NCI-H1092 treated with DMSO at 0.1 percent for 48 hours (cell line): ENCODE measurements around the gene ZCCHC14.

ENCODE experiments used
- DNase-seq: peaks from one replicate; lab custom pipeline; 2025; lab: John Stamatoyannopoulos, UW

Gene ZCCHC14

DNA sequence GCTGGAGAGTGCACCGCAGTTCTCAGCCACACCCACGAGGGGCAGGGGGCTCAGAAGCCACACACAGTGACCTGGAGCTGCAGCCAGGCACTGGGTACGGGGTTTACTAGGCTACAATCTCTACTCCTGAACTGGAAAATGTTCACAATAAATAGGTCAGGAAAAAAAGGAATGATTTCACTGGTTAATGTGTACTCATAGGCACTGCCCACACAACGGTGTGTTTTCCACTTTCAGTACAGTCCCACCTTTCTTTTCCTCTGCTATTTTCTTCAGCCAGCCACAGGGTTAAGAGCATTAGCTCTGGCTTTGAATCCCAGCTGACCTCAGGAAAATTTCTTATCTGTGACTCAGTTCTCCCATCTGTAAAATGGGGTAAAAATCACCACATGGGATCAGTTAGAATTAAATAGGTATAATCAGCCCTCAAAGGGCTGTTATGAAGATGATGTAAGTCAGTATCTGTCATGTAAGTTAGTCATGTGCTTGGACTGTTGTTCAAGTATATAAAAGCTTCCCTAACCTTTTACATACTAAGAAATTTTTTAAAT is 35.7 kb downstream of the ZCCHC14 start:
- no peak for DNase-seq

DNA sequence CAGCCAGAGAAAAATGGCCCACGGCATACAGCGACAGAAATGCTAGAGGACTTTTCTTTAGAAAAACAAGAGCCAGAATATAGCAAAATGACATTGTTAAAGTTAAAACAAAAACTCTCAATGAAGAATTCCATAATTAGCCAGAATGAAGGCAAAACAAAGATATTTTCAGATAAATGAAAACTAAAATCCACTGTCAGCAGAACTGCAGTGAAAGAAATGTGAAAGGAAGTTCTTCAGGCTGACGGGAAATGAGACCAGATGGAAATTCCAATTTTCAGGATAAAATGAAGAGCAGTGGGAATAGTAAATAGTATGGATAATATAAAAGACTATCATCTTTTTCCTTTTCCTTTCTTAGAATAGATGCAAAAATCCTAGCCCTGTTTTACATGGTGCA is 38.4 kb downstream of the ZCCHC14 start:
- DNase-seq, result no peak

DNA sequence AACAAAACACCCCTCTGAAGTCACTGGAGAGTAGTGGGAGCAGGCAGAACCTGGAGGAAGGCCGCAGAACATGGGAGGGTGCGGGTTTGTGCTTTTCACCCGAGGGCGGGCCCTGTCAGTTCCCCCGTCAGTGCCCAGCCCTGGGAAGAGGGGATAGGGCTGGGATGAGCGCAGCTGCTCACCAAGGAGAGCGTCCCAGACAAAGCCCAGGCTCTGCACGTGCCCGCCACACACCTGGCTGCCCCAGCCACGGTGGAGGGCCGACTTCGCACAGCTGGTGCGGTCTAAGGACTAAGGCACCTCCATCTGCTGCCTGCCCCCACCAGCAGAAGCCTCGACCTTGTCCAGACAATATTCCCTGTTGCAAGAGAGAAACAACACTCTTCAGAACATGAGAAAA is 39.5 kb downstream of the ZCCHC14 start:
- no peak for DNase-seq

DNA sequence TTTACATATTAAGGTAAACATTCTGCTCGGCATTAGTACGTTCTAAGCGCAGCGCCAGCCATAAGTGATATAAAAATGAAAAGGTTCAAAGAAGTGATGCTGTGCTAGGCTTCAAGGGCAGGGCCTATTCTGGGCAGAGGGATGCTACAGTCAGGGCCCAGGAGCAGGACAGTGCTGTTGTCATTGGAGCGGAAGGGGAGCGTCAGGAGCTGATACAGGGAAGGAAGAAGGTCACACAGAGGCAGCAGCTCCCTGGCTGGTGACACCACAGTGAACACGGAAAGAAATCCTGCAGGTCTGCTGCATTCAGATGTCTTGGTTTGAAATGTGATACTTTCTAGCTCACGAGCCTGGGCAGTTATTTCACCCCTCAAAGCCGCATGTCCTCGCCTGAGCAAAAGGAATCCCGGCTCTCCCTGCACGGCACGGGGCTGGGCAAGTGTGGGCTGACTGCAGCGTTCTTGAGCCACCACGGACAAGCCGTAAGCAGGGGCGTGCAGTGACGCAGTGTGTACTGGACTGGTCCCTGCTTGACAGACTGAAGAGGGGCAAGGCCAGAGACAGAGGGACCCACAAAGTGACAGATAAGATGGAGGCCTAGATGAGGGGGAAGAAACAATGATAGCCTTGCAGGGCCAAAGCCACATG is 41.1 kb downstream of the ZCCHC14 start:
- DNase-seq, result no peak

DNA sequence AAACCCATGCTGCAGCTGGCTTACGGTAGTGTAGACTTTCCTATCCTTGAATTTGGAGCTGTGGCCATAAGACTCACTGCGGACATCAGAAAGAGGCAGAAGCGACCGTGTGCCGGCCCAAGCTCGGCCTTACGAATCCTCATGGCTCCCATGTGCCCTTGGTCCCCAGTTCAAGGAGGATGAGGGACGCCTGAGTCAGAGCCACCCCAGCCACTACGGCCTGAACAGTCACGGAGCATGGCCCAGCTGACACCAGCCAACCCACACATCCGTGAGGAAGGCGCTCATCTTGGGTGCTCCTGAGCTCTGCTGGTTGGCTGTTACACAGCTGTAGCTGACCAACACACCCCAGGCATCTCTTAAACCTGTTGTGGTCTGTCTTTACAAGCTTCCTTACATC is 44.0 kb downstream of the ZCCHC14 start:
- no peak for DNase-seq

DNA sequence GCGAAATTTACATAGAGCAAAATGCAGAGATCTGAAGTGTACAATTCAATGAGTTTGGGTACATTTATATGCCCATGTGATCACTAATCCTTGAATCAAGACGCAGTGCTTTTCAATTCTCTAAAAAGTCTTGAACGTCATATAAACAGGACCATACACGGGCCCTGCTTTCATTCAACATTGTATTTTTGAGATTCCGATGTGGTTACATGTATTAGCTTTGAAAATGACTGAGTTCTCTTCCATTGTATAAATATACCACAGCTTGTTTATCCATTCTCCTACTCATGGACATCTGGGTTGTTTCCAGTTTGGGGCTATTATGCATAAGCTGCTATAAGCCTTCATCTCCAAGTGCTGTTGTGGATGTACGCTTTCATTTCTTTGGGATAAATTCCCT is 45.5 kb downstream of the ZCCHC14 start:
- DNase-seq, result no peak

DNA sequence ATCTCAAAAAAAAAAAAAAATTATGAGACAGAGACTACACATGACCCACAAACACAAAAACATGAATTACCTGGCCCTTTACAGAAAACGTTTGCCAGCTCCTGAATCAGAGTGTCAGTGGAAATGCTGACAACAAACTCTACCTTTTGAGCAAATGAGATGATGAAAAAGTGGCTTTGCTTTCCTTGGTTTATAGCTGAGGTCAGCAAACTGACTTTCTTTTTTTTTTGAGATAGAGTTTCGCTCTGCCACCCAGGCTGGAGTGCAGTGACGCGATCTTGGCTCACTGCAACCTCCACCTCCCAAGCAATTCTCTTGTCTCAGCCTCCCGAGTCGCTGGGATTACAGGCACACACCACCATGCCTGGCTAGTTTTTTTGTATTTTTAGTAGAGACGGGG is 46.3 kb downstream of the ZCCHC14 start:
- no peak for DNase-seq

DNA sequence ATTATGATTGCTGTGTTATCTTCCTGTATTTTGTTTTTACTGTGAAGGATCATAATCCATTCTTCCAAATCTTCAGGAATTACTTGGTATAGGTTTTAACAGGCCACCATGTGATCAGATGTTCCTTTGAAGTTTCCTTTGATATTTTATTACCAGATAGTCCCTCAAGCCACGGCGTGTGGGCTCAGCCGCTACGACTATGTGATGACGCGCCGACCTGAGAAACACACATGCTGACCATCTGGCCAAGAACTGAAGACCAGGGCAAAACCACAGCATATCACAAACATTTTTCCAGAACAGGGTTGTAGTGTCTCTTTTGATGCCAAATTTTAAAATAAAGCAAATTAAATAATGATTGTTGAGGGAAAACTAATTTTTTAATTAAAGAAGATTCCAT is 47.3 kb downstream of the ZCCHC14 start:
- no peak for DNase-seq

DNA sequence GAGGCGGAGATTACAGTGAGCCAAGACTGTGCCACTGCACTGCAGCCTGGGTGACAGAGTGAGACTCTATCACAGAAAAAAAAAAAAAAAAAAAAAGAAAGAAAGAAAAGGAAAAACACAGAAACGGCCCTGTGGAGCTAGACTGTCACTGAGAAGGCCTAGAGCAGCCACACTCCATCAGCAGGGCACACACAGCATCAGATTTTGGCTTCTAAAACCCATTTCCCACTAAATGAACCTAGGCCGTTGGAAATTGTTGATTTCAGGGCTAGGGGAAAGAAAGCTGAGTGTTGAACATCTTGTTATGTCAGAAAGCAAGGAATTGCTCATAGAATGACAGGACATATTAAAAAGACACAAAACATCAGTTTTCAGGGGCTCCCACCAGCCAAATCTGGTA is 48.9 kb downstream of the ZCCHC14 start:
- no peak for DNase-seq

DNA sequence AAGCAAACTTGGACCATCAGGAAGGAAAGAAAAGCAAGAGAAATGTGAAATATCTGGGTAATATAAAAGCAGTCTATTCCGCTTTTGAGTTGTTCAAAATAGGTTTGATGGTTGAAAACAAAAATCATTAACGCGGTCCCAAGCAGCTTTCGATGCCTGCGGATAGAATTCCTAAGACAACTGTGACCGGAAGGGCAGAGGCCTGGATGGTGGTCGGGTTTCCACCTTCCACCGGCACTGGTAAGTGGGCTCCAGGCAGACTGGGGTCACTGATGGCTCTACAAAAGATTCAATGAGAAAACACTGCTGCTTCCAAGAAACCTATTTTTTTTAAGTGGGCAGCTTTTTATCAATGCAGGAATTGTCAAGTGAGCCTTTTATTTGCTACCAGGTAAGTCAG is 49.8 kb downstream of the ZCCHC14 start:
- no peak for DNase-seq

DNA sequence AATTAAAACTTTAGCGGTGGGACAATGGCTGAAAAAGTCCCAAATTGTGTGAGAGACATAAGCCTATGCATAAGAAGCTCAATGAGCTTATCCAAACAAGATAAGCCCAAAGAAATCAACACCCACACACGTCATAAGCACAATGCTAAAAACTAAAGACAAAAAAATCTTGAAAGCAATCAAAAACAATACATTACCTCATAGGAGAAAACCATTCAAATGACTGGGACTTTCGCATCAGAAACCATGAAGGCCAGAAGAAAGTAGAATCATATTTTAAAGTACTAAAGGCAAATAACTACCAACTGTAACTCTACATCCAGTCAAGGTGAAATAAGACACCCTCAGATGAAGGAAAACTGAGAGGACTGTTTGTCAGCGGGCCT is 50.2 kb downstream of the ZCCHC14 start:
- DNase-seq, result no peak

DNA sequence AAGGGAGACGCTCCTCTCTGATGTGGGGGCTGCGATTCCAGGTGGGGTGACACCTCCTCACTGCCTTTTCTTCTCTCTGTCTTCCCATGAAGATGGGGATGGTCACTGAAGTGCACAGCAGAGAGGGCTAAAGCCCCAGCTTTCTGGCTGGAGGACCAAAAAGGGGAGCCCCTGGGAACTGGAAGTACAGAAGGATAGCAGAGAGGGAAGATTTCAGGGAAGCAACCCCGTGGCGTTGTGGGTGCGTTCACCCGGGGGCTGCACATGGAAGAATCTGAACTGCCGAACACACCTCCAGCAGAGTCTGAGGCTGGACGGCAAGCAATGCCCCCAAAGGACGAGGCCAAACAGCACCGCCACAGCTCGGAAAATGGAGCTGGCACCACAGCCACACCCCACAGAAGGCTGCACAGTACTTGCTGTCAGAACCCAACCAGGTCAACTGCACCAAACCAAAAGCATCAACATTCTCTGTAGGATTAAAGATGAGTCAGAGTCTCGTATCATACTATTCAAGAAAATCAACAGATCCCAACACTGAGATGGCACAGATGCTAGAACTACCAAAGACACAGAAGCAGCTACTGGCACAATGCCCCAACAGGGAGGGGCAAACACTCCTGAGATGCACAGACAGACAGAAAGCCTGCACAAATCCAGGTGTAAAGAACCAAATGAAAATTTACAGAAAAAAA is 50.8 kb downstream of the ZCCHC14 start:
- DNase-seq, result no peak

DNA sequence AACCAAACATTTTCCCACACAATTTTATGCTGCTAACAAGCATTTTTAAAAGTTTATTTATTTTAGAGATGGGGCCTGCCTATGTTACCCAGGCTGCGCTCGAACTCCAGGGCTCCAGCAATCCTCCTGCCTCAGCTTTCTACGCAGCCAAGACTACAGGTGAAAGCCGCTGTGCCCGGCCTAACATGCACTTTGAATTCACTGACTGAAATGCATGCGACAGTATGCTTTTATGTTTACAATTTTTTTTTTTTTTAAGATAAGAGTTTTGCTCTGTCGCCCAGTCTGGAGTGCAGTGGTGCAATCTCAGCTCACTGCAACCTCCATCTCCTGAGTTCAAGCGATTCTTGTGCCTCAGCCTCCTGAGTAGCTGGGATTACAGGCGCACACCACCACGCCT is 52.9 kb downstream of the ZCCHC14 start:
- DNase-seq, result no peak

DNA sequence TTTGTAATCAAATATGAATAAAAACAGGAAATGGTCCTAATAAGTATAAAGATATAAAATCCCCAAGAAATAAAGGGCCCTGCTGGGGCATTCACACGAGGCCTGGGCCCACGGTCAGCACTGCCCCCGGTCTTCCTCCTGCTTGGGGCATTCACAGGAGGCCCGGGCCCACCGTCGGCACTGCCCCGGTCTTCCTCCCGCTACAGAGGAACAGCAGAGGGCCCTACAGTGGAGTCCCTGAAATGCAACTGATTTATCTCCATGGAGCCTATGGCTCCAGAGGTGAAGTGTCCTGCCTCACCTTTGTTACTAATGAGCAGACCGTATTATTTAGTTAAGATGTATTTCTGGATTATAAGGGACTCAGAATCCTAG is 54.2 kb downstream of the ZCCHC14 start:
- DNase-seq, result no peak

DNA sequence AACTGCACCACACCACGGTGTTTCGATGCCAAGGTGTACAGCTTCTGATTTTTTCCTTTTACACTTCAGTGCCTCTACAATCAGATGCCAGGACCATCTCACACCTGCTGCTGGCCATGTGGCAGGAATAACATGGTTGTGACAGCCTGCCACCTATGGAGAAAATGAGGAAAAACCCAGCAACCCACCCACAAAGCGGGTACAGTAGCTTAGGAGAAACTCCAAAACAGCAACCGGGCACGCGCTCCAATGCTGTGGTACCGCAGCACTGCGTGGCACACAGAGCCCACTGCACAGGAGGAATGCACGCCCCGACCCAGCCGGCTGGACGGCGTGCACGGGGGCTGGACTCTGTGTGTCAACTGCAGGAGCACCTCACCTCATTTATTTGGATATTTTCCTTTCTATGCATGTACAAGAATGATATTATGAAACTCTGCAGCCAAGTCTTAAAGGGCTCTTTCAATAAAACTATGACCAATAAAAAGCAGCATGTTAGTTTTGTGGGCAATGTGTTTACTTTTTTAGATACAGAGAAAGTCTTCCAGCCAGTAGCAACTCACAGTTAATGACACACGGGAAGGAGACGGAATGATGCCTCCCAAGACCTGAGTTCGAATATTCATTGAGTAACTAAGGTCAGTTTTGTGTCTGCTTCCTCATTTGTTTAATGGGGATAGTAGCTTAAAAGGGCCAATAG is 54.8 kb downstream of the ZCCHC14 start:
- DNase-seq, result peak; percentile 5

DNA sequence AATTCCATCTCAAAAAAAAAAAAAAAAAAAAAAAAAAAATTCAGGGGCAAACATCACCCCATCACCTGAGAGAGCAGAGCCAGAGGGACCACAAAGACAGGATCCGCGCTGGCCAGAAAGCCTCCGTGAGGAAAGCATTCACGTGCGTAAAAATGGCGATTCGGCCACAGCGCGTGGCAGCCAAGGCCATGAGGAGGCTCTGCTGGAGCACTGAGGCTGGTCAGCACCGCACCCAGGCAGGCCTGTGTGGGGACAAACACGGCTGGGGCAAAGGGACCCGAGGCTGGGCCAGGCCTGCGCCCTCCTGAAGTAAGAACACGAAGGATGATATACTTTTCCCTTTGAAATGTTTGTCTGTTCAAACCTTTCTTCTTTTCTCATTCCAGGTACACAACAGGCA is 55.5 kb downstream of the ZCCHC14 start:
- no peak for DNase-seq

DNA sequence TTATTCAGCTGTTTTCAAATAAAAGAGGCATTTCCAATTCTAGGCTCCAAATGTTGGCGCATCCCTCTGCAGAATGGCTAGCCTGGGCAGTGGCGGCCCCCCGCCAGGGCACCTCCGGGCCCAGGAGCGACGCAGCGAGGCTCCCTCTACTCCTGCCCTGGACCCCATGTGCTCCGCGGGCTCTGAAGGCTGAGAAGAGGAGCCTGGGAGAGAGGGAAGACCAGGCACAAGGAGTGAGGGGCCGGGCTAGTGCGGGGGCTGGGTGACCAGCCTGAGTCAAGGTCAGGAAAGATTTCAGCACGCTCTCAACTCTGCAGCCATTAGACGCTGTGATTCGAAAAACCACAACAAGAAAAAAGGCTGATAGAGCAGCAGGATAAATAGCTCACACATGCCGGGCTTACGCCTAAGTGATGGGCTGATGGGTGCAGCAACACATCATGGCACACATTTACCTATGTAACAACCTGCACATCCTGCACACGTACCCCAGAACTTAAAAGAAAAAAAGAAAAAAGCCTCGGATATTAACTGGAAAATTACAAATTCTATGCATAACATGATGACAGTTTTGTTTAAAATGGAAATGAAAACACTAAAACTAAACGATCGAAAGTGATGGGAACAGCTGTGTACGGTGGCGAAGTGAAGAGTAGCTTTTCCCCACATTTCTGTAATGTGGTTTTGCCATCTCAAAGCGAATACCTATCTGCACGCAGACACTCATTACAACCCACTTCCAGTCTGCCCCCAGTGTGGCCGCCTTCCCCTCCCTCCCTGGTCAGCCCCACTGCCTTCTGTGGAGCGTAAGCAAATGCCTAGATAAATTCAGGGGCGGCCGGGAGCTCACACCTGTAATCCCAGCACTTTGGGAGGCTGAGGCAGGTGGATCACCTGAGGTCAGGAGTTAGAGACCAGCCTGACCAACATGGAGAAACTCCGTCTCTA is 56.3 kb downstream of the ZCCHC14 start:
- no peak for DNase-seq

DNA sequence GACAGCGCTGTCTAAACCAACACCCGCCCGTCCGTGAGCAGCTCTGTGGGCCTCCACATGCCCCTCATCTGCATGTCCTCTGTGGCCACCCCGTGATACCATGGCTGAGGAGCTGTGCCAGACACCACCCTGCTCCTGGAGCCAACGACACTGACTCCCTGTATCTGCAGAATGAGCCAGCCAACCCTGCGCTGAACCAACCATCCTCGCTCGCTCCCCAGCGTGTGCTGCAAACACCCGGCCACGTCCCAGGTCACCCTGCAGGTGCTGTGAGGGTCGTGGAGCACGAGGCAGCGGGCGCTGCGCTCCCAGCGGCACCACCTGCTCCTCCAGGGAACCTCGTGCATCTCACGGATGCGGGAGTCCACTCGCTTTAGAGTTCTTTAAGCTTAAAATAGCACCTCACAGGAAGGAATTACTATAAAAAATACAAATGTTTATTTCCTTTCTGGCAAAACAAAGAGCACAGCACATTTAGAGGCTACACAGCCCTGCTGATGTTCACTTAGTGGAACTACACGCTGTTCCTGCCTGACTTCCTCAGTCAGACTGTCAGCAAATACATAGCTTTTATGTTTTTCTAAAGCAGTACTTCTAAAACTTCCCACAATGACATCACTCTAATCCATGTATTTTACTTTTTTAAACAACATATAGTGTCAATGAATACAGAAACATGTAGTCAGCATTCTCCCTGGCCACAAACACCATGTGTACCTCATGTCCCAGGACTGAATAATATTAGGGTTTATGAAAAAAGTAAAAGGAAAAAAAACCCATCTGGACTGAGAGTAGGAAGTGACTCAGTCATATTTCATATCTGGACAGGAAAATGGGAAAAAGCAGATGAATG is 57.2 kb downstream of the ZCCHC14 start:
- no peak for DNase-seq

DNA sequence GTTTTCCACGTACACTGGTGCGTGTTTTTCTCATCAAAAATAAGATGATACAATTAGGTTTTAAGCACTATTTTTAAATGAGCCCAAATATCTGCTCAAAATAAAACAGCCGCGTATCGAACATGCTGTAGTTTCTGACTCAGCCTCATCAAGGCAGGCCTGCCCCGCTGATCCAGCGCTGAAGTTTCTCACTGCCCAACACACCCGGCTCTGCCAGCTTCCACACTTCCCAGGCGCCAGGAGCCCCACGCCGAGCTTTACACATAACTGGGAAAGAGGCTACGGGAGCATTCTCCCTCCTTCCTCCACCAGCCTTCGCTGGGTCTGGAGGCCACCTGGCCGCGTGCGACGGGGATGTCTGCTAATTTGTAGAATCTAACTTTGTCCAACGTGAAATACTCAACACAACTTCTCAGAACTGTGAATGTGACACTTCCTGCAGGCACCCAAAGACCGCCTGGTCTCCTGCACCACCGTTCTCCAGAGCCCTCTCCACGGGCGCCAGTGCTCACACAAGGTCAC is 58.6 kb downstream of the ZCCHC14 start:
- DNase-seq, result no peak

DNA sequence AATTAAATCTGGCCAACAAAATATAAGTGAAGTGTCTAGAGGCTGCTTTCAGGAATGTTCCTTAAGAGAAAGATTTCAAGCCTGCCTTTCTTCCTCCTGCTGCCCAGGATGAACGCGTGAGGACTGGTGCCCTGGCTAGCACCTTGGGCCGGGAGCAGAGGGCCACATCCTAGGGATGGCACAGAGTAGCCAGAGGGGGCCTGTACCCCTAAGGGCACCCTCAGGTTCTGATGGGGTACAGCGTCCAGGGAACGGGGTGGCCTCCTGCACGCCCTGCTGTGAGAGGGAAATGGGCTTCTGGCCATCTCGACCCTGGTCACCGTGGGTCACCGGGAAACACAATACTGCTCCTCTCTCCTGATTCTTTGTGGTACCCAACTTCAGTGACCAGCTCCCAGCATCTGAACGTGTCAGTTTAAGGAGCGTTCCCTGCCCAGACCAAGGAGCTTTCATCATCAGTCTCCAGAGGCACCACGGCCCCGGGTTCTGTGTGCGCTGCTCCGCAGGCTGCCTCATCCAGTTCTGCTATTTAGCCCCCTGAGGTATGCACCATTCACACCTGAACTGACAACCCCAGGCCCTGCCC is 60.4 kb downstream of the ZCCHC14 start:
- no peak for DNase-seq

DNA sequence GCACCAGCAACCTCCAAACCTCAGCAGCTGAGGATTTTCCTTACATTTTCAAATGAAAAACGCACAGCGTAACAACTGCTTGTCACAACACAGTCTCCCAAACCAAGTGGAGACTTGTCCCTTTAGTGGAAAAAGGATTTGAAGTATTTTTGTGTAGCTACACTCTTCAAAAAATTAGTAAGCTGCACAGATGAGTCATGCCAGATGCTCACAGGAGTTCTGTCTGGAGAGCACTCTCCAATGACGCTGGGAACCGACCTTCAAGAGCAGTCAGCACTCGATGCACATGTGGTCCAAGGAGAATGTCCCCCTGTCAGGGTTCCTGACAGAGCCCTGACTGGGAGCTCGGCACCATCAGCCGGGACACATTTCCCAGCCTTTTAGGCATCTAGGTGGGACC is 60.9 kb downstream of the ZCCHC14 start:
- DNase-seq, result no peak
